ENCODE data around the gene CAMKMT.

Gene CAMKMT

DNA sequence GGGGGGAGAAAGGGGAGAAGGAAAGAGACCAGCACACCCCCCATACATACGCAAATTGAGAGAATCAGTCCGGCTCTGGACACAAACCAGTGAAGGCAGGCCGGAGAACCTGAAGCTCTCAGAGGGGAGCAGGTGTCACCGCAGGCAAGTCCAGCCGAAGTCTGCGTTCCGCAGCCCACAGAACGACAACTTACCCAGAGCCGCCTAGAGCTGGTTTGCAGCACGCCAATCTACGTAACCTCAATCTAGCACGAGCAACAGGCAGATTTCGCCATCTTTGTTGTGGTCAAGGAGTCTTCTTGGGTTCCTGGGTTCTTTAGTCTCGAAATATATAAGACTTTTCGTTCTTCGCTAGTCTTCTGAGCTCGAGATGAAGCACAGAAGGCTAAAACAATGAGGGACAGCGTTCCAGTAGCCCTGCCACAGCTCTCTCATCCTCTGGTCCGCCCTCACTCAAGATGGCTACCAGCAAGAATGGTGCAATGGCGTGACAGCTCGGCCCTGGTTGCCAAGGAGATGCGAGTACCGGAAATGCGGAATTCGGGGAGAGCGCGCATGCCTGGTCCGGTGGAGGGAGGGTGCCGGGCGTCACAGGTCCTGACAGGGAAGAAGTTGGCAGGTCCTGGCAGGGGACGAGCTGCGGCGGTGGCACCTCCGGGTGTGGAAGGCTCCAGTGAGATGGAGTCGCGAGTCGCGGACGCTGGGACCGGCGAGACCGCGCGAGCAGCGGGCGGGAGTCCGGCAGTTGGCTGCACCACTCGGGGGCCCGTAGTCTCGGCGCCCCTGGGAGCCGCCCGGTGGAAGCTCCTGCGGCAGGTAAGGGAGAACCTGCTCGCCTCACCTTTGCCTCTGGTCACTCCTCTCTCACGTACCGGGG, at the start of gene CAMKMT, which contains the start of gene PREPL:
TSS of gene CAMKMT (plus strand) at position 618 of the 877 bp plus-strand sequence.
TSS of gene PREPL (minus strand) at position 165 of the 877 bp plus-strand sequence. CDS start 15,152 bp downstream, outside the sequence.
- in situ Hi-C loops (cut with MboI; ENCODE audit: low sequenced_read_pairs) = no loop called here

- in situ Hi-C loops (cut with MboI; ENCODE audit: low sequenced_read_pairs) = no loop called here
Observed at GRCh38 chr2:44314362-44314761, 47.4 kb upstream of the CAMKMT start.

DNA sequence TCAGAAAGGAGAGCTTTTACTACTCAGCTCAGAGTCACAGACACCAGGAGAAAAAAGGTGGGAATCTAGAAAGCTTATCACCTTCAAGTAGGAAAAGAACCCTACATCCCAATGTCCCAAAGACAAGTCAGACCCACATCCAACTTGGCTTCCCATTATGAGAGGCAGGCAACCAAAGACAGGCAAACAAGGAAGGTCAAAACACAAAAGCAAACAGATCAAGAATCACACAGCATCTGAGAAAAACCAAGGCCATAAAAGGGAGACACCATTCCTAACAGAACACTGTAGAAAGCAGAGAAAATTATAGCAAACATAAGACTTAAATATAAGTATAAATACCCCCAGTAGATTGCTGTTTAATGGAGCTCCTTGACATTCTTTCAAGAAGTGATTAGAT, 45.8 kb upstream of the CAMKMT start:
- in situ Hi-C loops (cut with MboI; ENCODE audit: low sequenced_read_pairs) = no loop called here

DNA sequence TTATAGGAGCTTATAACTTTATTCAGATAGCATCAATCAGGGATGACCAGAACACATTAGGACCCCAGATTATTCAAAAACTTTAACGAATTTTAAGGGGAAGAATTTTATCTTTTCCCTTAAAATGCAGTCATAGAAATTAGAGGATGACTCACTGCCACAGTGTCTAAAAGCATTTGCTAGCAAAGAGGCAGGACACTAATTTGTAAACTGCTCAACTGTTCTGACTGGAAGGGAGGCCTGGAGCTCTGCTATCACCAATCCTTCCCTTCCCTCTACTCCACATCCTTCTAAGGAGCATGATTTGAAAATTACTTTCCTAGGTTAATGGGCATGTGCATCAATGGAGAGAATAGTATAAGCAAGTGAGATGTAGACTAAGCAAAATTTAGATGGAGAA, 40.9 kb upstream of the CAMKMT start:
- in situ Hi-C loops (cut with MboI; ENCODE audit: low sequenced_read_pairs) = no loop called here

DNA sequence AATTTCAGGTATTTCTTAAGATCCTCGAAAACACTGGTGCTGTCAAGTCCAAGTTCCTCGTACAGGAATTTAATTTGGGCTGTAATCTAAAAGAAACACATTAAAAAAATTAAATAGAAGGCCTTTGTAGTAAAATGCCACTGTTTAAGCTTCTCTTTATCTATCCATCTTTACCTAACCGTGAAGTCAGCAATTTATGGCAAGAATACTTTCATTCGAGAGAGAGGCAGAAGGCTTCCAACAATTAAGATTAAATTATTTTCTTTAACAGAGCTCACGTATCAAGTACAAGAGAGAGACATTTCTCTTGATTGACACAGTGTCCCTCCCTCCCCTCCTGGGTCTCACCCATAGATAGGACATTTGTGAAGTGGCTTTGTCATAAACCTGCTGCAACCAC, 40.4 kb upstream of the CAMKMT start:
- in situ Hi-C loops (cut with MboI; ENCODE audit: low sequenced_read_pairs) = no loop called here

- in situ Hi-C loops (cut with MboI; ENCODE audit: low sequenced_read_pairs) = no loop called here
Observed at GRCh38 chr2:44324971-44325426, 36.7 kb upstream of the CAMKMT start.

GRCh38 chr2:44325897-44326296, 35.9 kb upstream of the CAMKMT start:
- in situ Hi-C loops (cut with MboI; ENCODE audit: low sequenced_read_pairs) = no loop called here

DNA sequence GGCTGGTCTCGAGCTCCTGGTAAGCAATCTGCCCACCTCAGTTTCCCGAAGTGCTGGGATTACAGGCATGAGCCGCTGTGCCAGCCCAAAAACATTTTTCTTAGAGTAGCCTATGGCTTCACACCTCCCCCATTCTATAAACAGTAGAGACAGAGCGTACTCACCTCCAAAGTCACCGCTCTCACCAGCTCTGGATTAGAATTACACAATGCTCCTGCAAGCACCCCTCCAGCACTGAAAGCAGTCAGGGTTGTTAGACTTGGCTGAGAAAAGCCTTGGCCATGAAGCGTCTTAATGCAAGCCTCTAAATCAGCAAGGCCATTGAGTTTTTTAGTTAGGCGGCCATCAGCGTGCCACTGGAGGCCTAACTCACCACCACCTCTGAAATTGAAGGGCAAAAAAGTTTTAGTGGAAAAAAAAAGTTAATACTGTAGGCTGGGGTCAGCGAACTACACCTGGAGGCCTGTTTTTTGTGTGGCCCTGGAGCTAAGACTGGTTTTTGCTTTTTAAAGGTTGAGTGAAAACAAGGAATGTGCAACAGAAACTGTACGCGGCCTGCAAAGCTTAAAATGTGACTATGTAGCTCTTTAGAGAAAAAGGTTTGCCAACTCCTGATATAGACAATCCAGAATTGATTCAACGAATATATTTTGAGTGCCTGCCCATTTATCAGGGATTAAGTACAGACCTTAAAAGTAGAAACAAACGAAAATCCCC, 35.0 kb upstream of the CAMKMT start:
- in situ Hi-C loops (cut with MboI; ENCODE audit: low sequenced_read_pairs) = no loop called here

DNA sequence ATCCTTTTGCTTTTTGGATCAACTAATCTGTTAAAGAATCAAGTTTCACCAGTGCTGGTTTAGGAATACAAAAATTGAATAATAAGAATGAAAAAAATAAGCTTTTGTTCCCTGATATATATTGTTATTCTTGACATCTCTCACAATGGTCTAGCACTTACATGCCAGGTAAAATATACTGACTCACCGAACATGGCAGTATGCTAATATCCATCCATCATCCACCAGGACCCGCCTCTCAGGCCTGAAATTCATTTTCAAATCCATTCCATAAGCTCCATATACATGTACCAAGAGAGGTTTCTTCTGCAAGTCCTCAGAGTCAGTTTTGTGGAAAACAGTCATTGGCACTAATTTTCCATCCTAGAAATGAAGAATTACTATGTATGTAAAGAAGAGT, 33.0 kb upstream of the CAMKMT start:
- in situ Hi-C loops (cut with MboI; ENCODE audit: low sequenced_read_pairs) = no loop called here

- in situ Hi-C loops (cut with MboI; ENCODE audit: low sequenced_read_pairs) = no loop called here
Observed at GRCh38 chr2:44329343-44329742, 32.4 kb upstream of the CAMKMT start.

- in situ Hi-C loops (cut with MboI; ENCODE audit: low sequenced_read_pairs) = no loop called here
Observed at GRCh38 chr2:44330801-44331200, 30.9 kb upstream of the CAMKMT start.

- in situ Hi-C loops (cut with MboI; ENCODE audit: low sequenced_read_pairs) = no loop called here
Observed at GRCh38 chr2:44333994-44334393, 27.8 kb upstream of the CAMKMT start.

DNA sequence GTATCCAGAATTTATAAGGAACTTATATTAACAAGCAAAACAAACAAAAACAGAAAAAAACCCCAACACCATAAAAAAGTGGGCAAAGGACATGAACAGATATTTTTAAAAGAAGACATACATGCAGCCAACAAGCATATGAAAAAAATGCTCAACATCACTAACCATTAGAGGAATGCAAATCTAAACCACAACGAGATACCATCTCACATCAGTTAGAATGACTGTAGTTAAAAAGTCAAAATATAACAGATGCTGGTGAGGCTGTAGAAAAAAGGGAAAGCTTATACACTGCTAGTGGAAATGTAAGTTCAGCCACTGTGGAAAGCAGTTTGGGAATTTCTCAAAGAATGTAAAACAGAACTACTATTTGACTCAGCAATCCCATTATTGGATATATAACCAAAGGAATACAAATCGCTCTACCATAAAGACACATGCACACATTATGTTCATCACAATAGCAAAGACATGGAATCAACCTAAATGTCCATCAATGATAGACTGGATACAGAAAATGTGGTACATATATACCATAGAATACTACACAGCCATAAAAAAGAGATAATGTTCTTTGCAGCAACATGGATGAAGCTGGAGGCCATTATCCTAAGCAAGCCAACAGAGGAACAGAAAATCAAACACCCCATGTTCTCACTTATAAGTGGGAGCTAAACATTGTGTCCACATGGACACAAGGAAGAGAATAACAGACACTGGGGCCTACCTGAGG, 25.8 kb upstream of the CAMKMT start:
- in situ Hi-C loops (cut with MboI; ENCODE audit: low sequenced_read_pairs) = no loop called here

- in situ Hi-C loops (cut with MboI; ENCODE audit: low sequenced_read_pairs) = no loop called here
Observed at GRCh38 chr2:44342854-44343253, 18.9 kb upstream of the CAMKMT start.

GRCh38 chr2:44347526-44347925, 14.2 kb upstream of the CAMKMT start:
- in situ Hi-C loops (cut with MboI; ENCODE audit: low sequenced_read_pairs) = no loop called here

DNA sequence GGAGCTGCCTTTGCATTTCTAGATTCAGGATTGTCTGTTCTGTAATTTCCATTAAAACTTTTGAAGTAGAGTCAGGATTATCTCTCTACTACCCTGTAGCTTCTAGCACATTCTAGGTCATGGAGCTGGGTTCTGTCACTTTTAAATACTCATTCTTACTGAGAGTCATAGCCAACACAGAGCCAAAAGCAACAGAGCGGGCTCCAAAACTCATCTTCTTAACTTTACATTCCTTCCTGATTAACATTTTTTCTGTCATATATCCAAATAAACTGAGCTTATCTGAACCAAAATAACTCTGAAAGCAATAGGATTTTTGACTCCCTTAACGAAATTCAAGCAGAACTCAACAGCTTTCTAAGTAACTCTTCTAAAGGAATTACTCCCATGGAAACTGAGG, 13.3 kb upstream of the CAMKMT start:
- in situ Hi-C loops (cut with MboI; ENCODE audit: low sequenced_read_pairs) = no loop called here

DNA sequence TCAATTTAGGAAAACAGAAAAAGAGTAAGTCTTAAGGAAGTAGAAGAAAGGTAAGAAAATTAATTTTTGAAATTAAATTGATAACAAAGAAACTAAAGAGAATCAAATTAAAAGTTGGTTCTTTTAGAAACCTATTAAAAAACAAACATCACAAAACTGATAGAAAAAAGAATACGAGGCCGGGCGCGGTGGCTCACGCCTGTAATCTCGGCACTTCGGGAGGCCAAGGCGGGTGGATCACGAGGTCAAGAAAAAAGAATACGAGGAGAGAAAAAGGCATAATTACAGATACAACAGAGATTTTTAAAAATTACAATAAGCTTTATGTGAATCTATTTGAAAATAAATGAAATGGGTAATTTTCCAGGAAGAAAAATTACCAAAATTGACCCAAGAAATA, 12.2 kb upstream of the CAMKMT start:
- in situ Hi-C loops (cut with MboI; ENCODE audit: low sequenced_read_pairs) = no loop called here

DNA sequence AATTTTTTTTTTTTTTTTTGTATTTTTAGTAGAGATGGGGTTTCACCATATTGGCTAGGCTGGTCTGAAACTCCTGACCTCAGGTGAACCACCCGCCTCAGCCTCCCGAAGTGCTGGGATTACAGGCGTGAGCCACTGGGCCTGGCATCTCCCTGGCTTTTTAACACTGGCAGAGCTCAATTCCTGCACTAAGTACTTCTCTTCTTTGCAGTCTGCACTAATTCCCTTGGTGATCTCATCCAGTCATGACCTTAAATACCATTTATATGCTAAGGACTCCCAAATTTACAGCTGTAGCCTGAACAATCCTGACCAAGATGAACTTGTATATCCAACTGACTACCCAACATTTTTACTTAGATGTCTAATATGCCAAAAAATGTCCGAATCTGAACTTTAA, 10.7 kb upstream of the CAMKMT start:
- in situ Hi-C loops (cut with MboI; ENCODE audit: low sequenced_read_pairs) = no loop called here

DNA sequence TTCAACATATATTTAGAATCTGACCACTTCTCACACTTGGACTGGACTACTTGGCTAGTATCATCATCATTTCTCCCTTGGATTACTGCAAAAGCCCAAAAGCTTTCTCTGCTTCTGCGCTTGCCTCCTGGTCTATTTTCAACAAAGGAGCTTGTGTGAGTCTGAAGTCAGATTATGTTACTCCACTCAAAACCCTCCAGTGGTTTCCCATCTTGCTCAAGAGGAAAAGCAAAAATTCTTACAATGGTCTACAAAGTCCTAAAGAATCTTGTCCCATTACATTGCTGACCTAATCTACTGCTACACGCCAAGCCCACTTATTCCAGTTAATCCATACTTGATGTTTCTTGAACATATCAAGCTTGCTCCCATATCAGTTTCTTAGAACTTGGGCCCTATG, 10.1 kb upstream of the CAMKMT start:
- in situ Hi-C loops (cut with MboI; ENCODE audit: low sequenced_read_pairs) = no loop called here

DNA sequence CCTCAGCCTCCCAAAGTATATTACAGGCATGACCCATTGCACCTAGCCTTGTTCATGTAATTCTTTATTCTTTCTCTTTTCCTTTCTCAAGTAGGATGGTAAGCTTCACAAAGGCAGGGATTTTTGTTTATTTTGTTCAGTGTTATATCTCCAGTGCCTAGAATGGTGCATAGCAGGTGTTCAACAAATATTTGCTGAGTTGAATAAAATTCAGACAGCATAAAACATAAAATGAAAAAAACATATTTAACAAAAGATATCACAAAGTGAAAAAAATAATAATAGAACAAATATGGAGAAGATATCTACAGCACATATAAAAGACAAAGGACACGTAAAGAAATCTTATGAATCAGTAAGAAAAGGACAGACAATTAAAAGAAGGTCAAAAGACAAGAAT, 9.2 kb upstream of the CAMKMT start:
- in situ Hi-C loops (cut with MboI; ENCODE audit: low sequenced_read_pairs) = no loop called here

GRCh38 chr2:44354761-44355160, 7.0 kb upstream of the CAMKMT start:
- in situ Hi-C loops (cut with MboI; ENCODE audit: low sequenced_read_pairs) = no loop called here

All from HL-60/S4 treated with retinoic acid at 250 ng/mL for 4 days and 3 days (cell line).